Endothelial cell of umbilical vein (primary cell): ENCODE results near the gene TXNDC8.

Source experiments
- EZH2 ChIP-seq: IDR thresholded peaks from 2 replicates; pipeline ENCODE4 v1.6.1; 2012; ENCODE audit warnings: borderline replicate concordance, low read depth, mild to moderate bottlenecking, moderate library complexity, low read length, inconsistent platforms; ENCODE audit not compliant: severe bottlenecking
- POLR2A ChIP-seq: IDR thresholded peaks from 2 replicates; pipeline ENCODE4 v1.6.1; 2012; ENCODE audit warnings: low read depth, mild to moderate bottlenecking, control low read depth, low read length
- POLR2AphosphoS5 ChIP-seq: IDR thresholded peaks from 2 replicates; pipeline ENCODE4 v1.6.1; 2012; ENCODE audit warnings: low read depth, mild to moderate bottlenecking, control low read depth, low read length, moderate library complexity; ENCODE audit not compliant: insufficient read depth
- TF ChIP-seq, protein P1 (sequence below), 2 donors: IDR thresholded peaks; 1 replicate in 1 of 2; 2 replicates in 1 of 2; pipeline ENCODE4 v1.5.1; 2011; ENCODE audit warnings: low read length in 2 of 2, mild to moderate bottlenecking in 2 of 2, moderate library complexity in 2 of 2, control low read depth in 1 of 2, inconsistent platforms in 1 of 2, low read depth in 1 of 2; ENCODE audit not compliant: insufficient read depth in 1 of 2; ENCODE audit errors: extremely low read depth in 1 of 2
- TF ChIP-seq, protein P2 (sequence below): IDR thresholded peaks from 2 replicates; pipeline ENCODE4 v1.6.1; 2011; ENCODE audit not compliant: insufficient read depth, insufficient read length

DNA sequence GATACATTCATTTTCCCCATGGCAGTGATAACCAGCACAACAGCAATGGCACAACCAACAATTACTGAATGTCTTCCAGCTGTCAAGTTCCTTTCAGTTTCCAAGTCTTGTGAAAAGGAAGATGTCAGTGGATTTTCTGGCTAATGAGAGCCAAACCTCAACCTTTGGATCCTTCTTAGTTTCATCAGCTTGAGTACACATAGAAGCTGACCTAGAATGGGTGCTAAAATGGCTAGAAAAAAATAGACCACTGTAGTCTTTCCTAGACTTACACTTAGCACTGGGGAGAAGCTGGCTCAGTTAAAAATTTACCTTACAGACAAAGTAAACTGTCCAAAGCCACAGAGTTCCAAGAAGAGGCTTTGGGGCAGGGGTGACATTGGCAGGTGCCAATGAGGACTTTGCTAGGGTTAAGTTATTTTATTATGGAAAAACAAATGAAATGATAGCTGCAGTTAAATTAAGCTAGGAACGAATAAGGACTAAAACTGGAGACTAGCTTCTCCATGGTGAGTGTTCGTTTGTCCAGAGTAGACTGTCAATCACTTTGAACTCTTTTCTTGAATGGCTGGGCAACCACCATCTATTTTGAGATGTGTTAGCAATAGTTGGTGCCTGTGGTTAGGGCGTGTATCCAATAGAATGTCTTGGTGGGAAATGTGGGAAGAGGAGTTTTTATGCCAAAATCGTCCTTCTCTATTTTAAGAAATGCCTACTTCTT lies 55.5 kb downstream of the TXNDC8 start:
- TF ChIP-seq, protein P1, sequence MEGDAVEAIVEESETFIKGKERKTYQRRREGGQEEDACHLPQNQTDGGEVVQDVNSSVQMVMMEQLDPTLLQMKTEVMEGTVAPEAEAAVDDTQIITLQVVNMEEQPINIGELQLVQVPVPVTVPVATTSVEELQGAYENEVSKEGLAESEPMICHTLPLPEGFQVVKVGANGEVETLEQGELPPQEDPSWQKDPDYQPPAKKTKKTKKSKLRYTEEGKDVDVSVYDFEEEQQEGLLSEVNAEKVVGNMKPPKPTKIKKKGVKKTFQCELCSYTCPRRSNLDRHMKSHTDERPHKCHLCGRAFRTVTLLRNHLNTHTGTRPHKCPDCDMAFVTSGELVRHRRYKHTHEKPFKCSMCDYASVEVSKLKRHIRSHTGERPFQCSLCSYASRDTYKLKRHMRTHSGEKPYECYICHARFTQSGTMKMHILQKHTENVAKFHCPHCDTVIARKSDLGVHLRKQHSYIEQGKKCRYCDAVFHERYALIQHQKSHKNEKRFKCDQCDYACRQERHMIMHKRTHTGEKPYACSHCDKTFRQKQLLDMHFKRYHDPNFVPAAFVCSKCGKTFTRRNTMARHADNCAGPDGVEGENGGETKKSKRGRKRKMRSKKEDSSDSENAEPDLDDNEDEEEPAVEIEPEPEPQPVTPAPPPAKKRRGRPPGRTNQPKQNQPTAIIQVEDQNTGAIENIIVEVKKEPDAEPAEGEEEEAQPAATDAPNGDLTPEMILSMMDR (IDR thresholded peaks at IDR 0.05; ENCODE audit: extremely low read depth in 1 of 2, insufficient read depth in 1 of 2, low read depth in 1 of 2, low read length in 2 of 2), result no peak
- TF ChIP-seq EZH2 (no peak), POLR2A (no peak), POLR2AphosphoS5 (no peak)
- TF ChIP-seq, protein P2, sequence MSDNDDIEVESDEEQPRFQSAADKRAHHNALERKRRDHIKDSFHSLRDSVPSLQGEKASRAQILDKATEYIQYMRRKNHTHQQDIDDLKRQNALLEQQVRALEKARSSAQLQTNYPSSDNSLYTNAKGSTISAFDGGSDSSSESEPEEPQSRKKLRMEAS, result no peak
